Smooth muscle cell (in vitro differentiated cells): ENCODE measurements around the gene CABLES2. TPM values are rescaled to one million over a fixed set of nuclear protein-coding genes. Genes with fewer than 3 reads are reported as not detected.

Experiments
- DNase-seq: peaks from one replicate; lab custom pipeline; 2025; ENCODE audit not compliant: unreplicated experiment; lab: John Stamatoyannopoulos, UW
- H2AFZ ChIP-seq: fragments of 200-600 bp; sonication (generic); 2 replicates; pipeline ENCODE4 v1.6.0; 2016; ENCODE audit warnings: antibody characterized with exemption, low read depth, mild to moderate bottlenecking
- H3F3A ChIP-seq: fragments of 200-600 bp; sonication (generic); 2 replicates; pipeline ENCODE4 v1.6.0; 2017; ENCODE audit warnings: antibody characterized with exemption, low read depth
- H3K27ac ChIP-seq: fragments of 200-600 bp; sonication (generic); 2 replicates; pipeline ENCODE4 v1.5.1; 2016; ENCODE audit warnings: low read depth, mild to moderate bottlenecking
- H3K27me3 ChIP-seq: fragments of 200-600 bp; sonication (generic); 2 replicates; pipeline ENCODE4 v1.6.1; 2016; ENCODE audit warnings: low read depth, mild to moderate bottlenecking
- H3K36me3 ChIP-seq: fragments of 200-600 bp; sonication (generic); 2 replicates; pipeline ENCODE4 v1.5.1; 2016; ENCODE audit warnings: low read depth
- H3K4me1 ChIP-seq: fragments of 200-600 bp; sonication (generic); 2 replicates; pipeline ENCODE4 v1.5.1; 2016; ENCODE audit warnings: low read depth
- H3K4me2 ChIP-seq: fragments of 200-600 bp; sonication (generic); 2 replicates; pipeline ENCODE4 v1.6.0; 2016; ENCODE audit warnings: mild to moderate bottlenecking
- H3K4me3 ChIP-seq: fragments of 200-600 bp; sonication (generic); 2 replicates; pipeline ENCODE4 v1.5.1; 2016; ENCODE audit warnings: mild to moderate bottlenecking
- H3K79me2 ChIP-seq: fragments of 200-600 bp; sonication (generic); 2 replicates; pipeline ENCODE4 v1.6.0; 2016; ENCODE audit warnings: low read depth, mild to moderate bottlenecking
- H3K9ac ChIP-seq: fragments of 200-600 bp; sonication (generic); 2 replicates; pipeline ENCODE4 v1.6.0; 2016; ENCODE audit warnings: low read depth
- H3K9me3 ChIP-seq: fragments of 200-600 bp; sonication (generic); replicated peaks from 2 replicates; pipeline ENCODE4 v1.5.1; 2016; ENCODE audit warnings: low read depth
- H4K20me1 ChIP-seq: fragments of 200-600 bp; sonication (generic); 2 replicates; pipeline ENCODE4 v1.6.0; 2016; ENCODE audit warnings: low read depth
- CTCF ChIP-seq: fragments of 200-600 bp; sonication (generic); IDR thresholded peaks from 2 replicates; pipeline ENCODE4 v1.5.1; 2017; ENCODE audit warnings: borderline replicate concordance, mild to moderate bottlenecking, antibody characterized with exemption; ENCODE audit not compliant: insufficient read depth, poor library complexity, severe bottlenecking
- WGBS: methylation state at CpG from one replicate; pipeline ENCODE4 v1.1.7; 2016; ENCODE audit warnings: low lambda C conversion rate; 5-methylcytosine and 5-hydroxymethylcytosine counted together
- polyA plus RNA-seq: library from polyadenylated mRNA; unstranded; fragments of >200 nt; fragmentation: Nextera tagmentation; extraction: Ambion mirVana; gene quantifications from 2 replicates; pipeline ENCODE4 v1.2.1, GENCODE V29; 2016
- total RNA-seq: library from RNA; depleted of rRNA; stranded (reverse); fragments of >200 nt; gene quantifications from 2 replicates; pipeline ENCODE4 v1.2.3, GENCODE V29; 2014

CABLES2 gene
- total and polyA plus RNA-seq, 2 experiments from 2014 or later, result 7.4 to 7.6 TPM

DNA sequence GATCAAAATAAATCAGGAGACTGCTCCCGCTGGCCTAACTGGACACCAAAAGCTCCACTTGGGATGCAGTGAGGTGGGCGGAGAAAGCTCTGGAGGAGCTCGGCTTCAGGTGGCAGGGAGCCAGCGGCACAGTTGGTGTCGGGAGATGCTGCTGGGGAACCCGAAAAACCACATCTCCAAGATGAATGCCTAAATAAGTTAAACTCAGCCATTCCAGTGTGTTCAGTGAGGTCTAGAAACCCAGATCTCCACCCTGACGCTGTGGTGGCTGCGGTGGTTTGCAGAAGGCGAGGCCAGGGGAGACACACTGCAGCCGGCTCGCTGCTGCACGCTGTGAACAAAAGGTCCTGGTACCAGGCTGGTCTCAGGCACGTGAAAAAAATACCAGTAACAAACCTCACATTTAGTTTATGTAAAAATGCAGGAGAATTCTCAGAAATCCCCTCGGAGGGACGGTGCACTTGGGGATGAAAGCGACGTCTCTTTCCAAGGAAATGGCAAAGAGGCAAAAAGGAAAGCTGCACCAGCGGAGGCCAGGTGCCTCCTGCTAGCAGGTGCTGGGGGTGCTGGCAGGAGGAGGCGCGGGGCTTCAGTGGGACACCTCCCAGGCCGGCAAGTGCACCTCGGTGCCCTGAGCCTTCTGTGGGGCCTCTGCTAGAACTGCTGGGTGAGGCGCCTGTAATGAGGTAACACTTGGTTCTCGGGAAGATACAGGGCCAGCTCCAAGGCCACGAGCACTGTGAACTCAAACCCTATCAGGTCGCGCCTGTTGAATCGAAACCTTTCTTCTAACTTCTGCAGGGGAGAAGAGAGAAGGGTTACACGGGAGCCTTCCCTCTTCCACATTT lies 16.5 kb downstream of the CABLES2 start:
- no peaks in the 10 kb centered on the region for H3K9me3 ChIP-seq
- TF ChIP-seq CTCF, result no peak
- no peak overlapping the region for H2AFZ ChIP-seq
- no peak overlapping the region for H3K9ac ChIP-seq
- H3K79me2 ChIP-seq, result peaks cover 32% of the 10 kb centered on the region
- DNase-seq, result no peak
- H4K20me1 ChIP-seq, result peaks cover 15% of the 10 kb centered on the region
- no peaks in the 10 kb centered on the region for H3K36me3 ChIP-seq
- H3F3A ChIP-seq, result no peaks in the 10 kb centered on the region
- H3K27ac ChIP-seq, result no peak overlapping the region
- H3K4me3 ChIP-seq, result no peak overlapping the region
- H3K4me1 ChIP-seq, result peaks cover 8% of the 10 kb centered on the region
- WGBS, result 94% methylated on average over 29 of the region's 29 CpGs
- no peak overlapping the region for H3K4me2 ChIP-seq
- no peaks in the 10 kb centered on the region for H3K27me3 ChIP-seq

DNA sequence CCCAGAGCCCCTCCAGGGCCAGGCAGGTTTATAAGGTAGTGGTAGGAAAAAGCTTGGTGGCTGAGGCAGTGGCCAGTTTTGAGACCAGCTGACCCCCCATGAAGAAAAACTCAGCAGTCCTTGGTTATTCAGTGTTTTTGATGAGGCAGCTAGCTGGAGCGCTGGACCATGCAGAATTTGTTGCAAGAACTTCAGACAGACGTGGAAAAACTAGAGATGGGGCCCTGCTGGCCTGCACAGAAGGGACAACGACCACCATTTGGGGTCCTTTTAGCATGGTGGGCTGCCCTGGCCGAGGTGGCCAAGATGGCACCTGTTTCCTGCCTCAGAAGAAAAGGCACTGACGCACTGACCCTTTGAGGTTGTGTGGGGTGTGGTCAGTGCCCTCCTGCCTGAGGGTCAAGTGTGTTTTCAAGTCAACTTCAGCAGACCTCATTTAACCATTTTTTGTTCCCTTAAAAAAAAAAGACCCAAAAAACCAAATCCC lies 17.4 kb downstream of the CABLES2 start:
- H3K4me3 ChIP-seq, result no peak overlapping the region
- peaks cover 2% of the 10 kb centered on the region for H3F3A ChIP-seq
- no peak overlapping the region for H3K27ac ChIP-seq
- no peak for DNase-seq
- H4K20me1 ChIP-seq, result peaks cover 15% of the 10 kb centered on the region
- WGBS, result 79% methylated on average over 5 of the region's 5 CpGs
- no peaks in the 10 kb centered on the region for H3K9me3 ChIP-seq
- H3K4me2 ChIP-seq, result no peak overlapping the region
- H2AFZ ChIP-seq, result no peak overlapping the region
- no peak for TF ChIP-seq CTCF
- H3K9ac ChIP-seq, result no peak overlapping the region
- no peaks in the 10 kb centered on the region for H3K27me3 ChIP-seq
- peaks cover 38% of the 10 kb centered on the region for H3K79me2 ChIP-seq
- H3K4me1 ChIP-seq, result peaks cover 14% of the 10 kb centered on the region
- H3K36me3 ChIP-seq, result no peaks in the 10 kb centered on the region

- DNase-seq, result no peak
- no peak overlapping the region for H3K4me3 ChIP-seq
- WGBS, result 91% methylated on average over 11 of the region's 11 CpGs
- H3K9me3 ChIP-seq, result no peaks in the 10 kb centered on the region
- no peak for TF ChIP-seq CTCF
- no peak overlapping the region for H3K9ac ChIP-seq
- H3F3A ChIP-seq, result peaks cover 2% of the 10 kb centered on the region
- peaks cover 14% of the 10 kb centered on the region for H3K4me1 ChIP-seq
- no peak overlapping the region for H2AFZ ChIP-seq
- peaks cover 15% of the 10 kb centered on the region for H4K20me1 ChIP-seq
- no peaks in the 10 kb centered on the region for H3K27me3 ChIP-seq
- peaks cover 38% of the 10 kb centered on the region for H3K79me2 ChIP-seq
- H3K36me3 ChIP-seq, result no peaks in the 10 kb centered on the region
- no peak overlapping the region for H3K27ac ChIP-seq
- H3K4me2 ChIP-seq, result no peak overlapping the region
Observed at GRCh38 chr20:62388839-62389600, 18.1 kb downstream of the CABLES2 start.
